CD14-positive monocyte (primary cell): Measurements from ENCODE around the gene TOMM22. TPM values are rescaled to one million over a fixed set of nuclear protein-coding genes. Genes with fewer than 3 reads are reported as not detected.
A peak's percentile ranks its signal among the peaks of the same experiment; 100 is the strongest.

Experiments used
- DNase-seq, 3 donors: peaks; one replicate each; pipeline ENCODE4 v3.0.0-alpha.2; 2011 to 2022
- H2AFZ ChIP-seq: 2 replicates; pipeline ENCODE4 v1.6.0; 2012; ENCODE audit warnings: mild to moderate bottlenecking, low read depth, low read length, inconsistent platforms; ENCODE audit not compliant: insufficient read depth, poor library complexity, severe bottlenecking
- H3K27ac ChIP-seq, 2 donors: 1 replicate in 1 of 2; 2 replicates in 1 of 2; pipeline ENCODE4 v1.5.1; 2012 to 2013; ENCODE audit warnings: low read length in 2 of 2, control low read depth in 1 of 2, inconsistent platforms in 1 of 2, low read depth in 1 of 2, mild to moderate bottlenecking in 1 of 2
- H3K27me3 ChIP-seq, 2 donors: one replicate each; pipeline versions ENCODE4 v1.6.0 to v1.6.1; 2011 to 2013; ENCODE audit warnings: low read length in 2 of 2; ENCODE audit not compliant: control insufficient read depth in 2 of 2, insufficient read depth in 2 of 2
- H3K36me3 ChIP-seq, 2 donors: replicated peaks in 1 of 2; 1 replicate in 1 of 2; 2 replicates in 1 of 2; pipeline versions ENCODE4 v1.5.1 to v1.6.1; 2012 to 2013; ENCODE audit warnings: low read length in 2 of 2, control low read depth in 1 of 2, inconsistent platforms in 1 of 2, mild to moderate bottlenecking in 1 of 2; ENCODE audit not compliant: insufficient read depth in 2 of 2, control insufficient read depth in 1 of 2
- H3K4me1 ChIP-seq, 2 donors: 1 replicate in 1 of 2; 2 replicates in 1 of 2; pipeline versions ENCODE4 v1.5.1 to v1.6.1; 2012 to 2013; ENCODE audit warnings: low read length in 2 of 2, control low read depth in 1 of 2, inconsistent platforms in 1 of 2, mild to moderate bottlenecking in 1 of 2, moderate library complexity in 1 of 2; ENCODE audit not compliant: insufficient read depth in 2 of 2, control insufficient read depth in 1 of 2
- H3K4me2 ChIP-seq: replicated peaks from 2 replicates; pipeline ENCODE3; 2012; ENCODE audit warnings: low read length, moderate library complexity, mild to moderate bottlenecking; ENCODE audit not compliant: poor library complexity, severe bottlenecking; ENCODE audit errors: extremely low read depth
- H3K4me3 ChIP-seq, 3 experiments: fragments of 200-600 bp in 1 of 3; sonication (generic) in 1 of 3; replicated peaks in 1 of 3; 1 replicate in 2 of 3; 2 replicates in 1 of 3; pipeline ENCODE4 v1.5.1; 2011 to 2013; ENCODE audit warnings: low read length in 3 of 3, mild to moderate bottlenecking in 3 of 3, control low read depth in 2 of 3, low read depth in 2 of 3, inconsistent platforms in 1 of 3, moderate library complexity in 1 of 3
- H3K79me2 ChIP-seq: 2 replicates; pipeline ENCODE4 v1.6.0; 2012; ENCODE audit warnings: mild to moderate bottlenecking, control low read depth, inconsistent platforms, low read length, moderate library complexity; ENCODE audit not compliant: insufficient read depth
- H3K9ac ChIP-seq: 2 replicates; pipeline ENCODE4 v1.6.0; 2017; ENCODE audit warnings: low read length, mild to moderate bottlenecking; ENCODE audit not compliant: insufficient read depth, poor library complexity, severe bottlenecking
- H3K9me3 ChIP-seq, 2 donors: replicated peaks in 1 of 2; 1 replicate in 1 of 2; 2 replicates in 1 of 2; pipeline versions ENCODE4 v1.5.1 to v1.6.1; 2012 to 2013; ENCODE audit warnings: low read length in 2 of 2, control low read depth in 1 of 2; ENCODE audit not compliant: control insufficient read depth in 1 of 2, insufficient read depth in 1 of 2
- H4K20me1 ChIP-seq: 2 replicates; pipeline ENCODE4 v1.6.0; 2012; ENCODE audit warnings: mild to moderate bottlenecking, low read length, control low read depth, moderate library complexity; ENCODE audit not compliant: insufficient read depth
- H3K27ac Mint-ChIP-seq, 7 donors: one replicate each; pipeline ENCODE4 v1.8.0; 2020; ENCODE audit warnings: mild to moderate bottlenecking in 7 of 7, mixed read lengths in 7 of 7, moderate library complexity in 6 of 7, inconsistent platforms in 2 of 7
- H3K27me3 Mint-ChIP-seq, 3 donors: one replicate each; pipeline ENCODE4 v1.8.0; 2021 to 2022; ENCODE audit warnings: low read depth in 3 of 3, mild to moderate bottlenecking in 3 of 3, mixed read lengths in 3 of 3, moderate library complexity in 3 of 3, inconsistent platforms in 1 of 3
- H3K36me3 Mint-ChIP-seq, 2 donors: one replicate each; pipeline ENCODE4 v1.8.0; 2020; ENCODE audit warnings: mixed read lengths in 2 of 2, inconsistent platforms in 1 of 2, mild to moderate bottlenecking in 1 of 2
- H3K4me1 Mint-ChIP-seq: one replicate; pipeline ENCODE4 v1.8.0; 2020; ENCODE audit warnings: mild to moderate bottlenecking, mixed read lengths
- H3K4me3 Mint-ChIP-seq, 2 donors: one replicate each; pipeline ENCODE4 v1.8.0; 2020; ENCODE audit warnings: mild to moderate bottlenecking in 2 of 2, mixed read lengths in 2 of 2, moderate library complexity in 1 of 2
- H3K9me3 Mint-ChIP-seq, 7 donors: one replicate each; pipeline ENCODE4 v1.8.0; 2020 to 2022; ENCODE audit warnings: mixed read lengths in 7 of 7, mild to moderate bottlenecking in 6 of 7, moderate library complexity in 6 of 7, inconsistent platforms in 2 of 7
- CTCF ChIP-seq: fragments of 200-600 bp; IDR thresholded peaks from one replicate; pipeline ENCODE4 v1.8.0; 2022; ENCODE audit warnings: antibody characterized with exemption, mild to moderate bottlenecking
- WGBS: methylation state at CpG from one replicate; pipeline ENCODE4 v1.1.5; 2013; ENCODE audit warnings: missing lambda C conversion rate; ENCODE audit not compliant: insufficient coverage; 5-methylcytosine and 5-hydroxymethylcytosine counted together
- intact Hi-C, 2 donors: fragments of 100-400 bp; cut with micrococcal nuclease; formaldehyde crosslinking; loops; one replicate each; pipeline versions ENCODE4 v1.15.0 to v1.15.1; 2023
- polyA plus RNA-seq, 3 donors: library from polyadenylated mRNA; depleted of rRNA in 1 of 3; unstranded in 2 of 3; stranded (reverse) in 1 of 3; fragments of 300-500 nt in 2 of 3; fragments of >200 nt in 1 of 3; fragmentation: Illumina TruSeq in 2 of 3; gene quantifications; 1 replicate in 2 of 3; 2 replicates in 1 of 3; pipeline ENCODE4 v1.2.3, GENCODE V29; 2012 to 2021

TOMM22 gene
- polyA plus RNA-seq, 3 donors, result 31.9 to 71.4 (median 58.0) TPM

GRCh38 chr22:38733724-38734381 lies 52.1 kb downstream of the TOMM22 start:
- Histone ChIP-seq H3K4me3 (no peak overlapping the region), H3K27me3 (no peaks in the 10 kb centered on the region), H2AFZ (no peak overlapping the region), H3K36me3 (peaks cover 77 to 91% of the 10 kb centered on the region in 2 donors), H3K79me2 (peaks cover 5% of the 10 kb centered on the region), H3K4me2 (no peak overlapping the region), H4K20me1 (peaks cover 100% of the 10 kb centered on the region), H3K9me3 (no peaks in the 10 kb centered on the region), H3K9ac (no peak overlapping the region), H3K4me1 (no peaks in the 10 kb centered on the region), H3K27ac (peak overlapping the region; percentile 29 to 45)
- peak overlapping the region in 6 of 7 donors; percentile 64 to 88 (median 68) for H3K27ac Mint-ChIP-seq
- no peaks in the 10 kb centered on the region for H3K9me3 Mint-ChIP-seq
- H3K36me3 Mint-ChIP-seq, result peaks cover 72 to 87% of the 10 kb centered on the region in 2 donors
- H3K4me1 Mint-ChIP-seq, result peaks cover 8% of the 10 kb centered on the region
- 66% methylated on average over 7 of the region's 8 CpGs for WGBS
- H3K4me3 Mint-ChIP-seq, result no peak overlapping the region
- H3K27me3 Mint-ChIP-seq, result peaks cover 0 to 3% (median 0%) of the 10 kb centered on the region in 3 donors
- TF ChIP-seq CTCF, result peak; percentile 62
- intact Hi-C loops, result no loop called here
- no peak for DNase-seq

- peaks cover 0 to 3% (median 0%) of the 10 kb centered on the region in 3 donors for H3K27me3 Mint-ChIP-seq
- peaks cover 11% of the 10 kb centered on the region for H3K79me2 ChIP-seq
- H4K20me1 ChIP-seq, result peaks cover 100% of the 10 kb centered on the region
- intact Hi-C loops, result no loop called here
- H3K4me3 Mint-ChIP-seq, result no peak overlapping the region
- TF ChIP-seq CTCF, result no peak
- H3K9ac ChIP-seq, result no peak overlapping the region
- H3K4me3 ChIP-seq, result no peak overlapping the region
- 88% methylated on average over 11 of the region's 13 CpGs for WGBS
- no peak for DNase-seq
- H3K9me3 Mint-ChIP-seq, result no peaks in the 10 kb centered on the region
- H3K27me3 ChIP-seq, result no peaks in the 10 kb centered on the region
- peaks cover 72 to 87% of the 10 kb centered on the region in 2 donors for H3K36me3 Mint-ChIP-seq
- H3K27ac Mint-ChIP-seq, result peak overlapping the region in 6 of 7 donors; percentile 58 to 80 (median 68)
- no peaks in the 10 kb centered on the region for H3K9me3 ChIP-seq
- H2AFZ ChIP-seq, result no peak overlapping the region
- peaks cover 77 to 91% of the 10 kb centered on the region in 2 donors for H3K36me3 ChIP-seq
- H3K4me1 Mint-ChIP-seq, result peaks cover 8% of the 10 kb centered on the region
- no peaks in the 10 kb centered on the region for H3K4me1 ChIP-seq
- H3K27ac ChIP-seq, result peak overlapping the region; percentile 29 to 45
- no peak overlapping the region for H3K4me2 ChIP-seq
These were observed 52.8 kb downstream of the TOMM22 start for GRCh38 chr22:38734421-38735100.

Other genes starting within 250 kb of the TOMM22 start
- not detected for gene KCNJ4, start 226.8 kb upstream of the TOMM22 start, polyA plus RNA-seq
- gene KDELR3, start 213.9 kb upstream of the TOMM22 start, polyA plus RNA-seq, result not detected
- 100 to 1,000 TPM in 1 of 3 donors, 10 to 100 TPM in 2; 31.4 to 434 (median 36.3) TPM for gene DDX17, start 175.6 kb upstream of the TOMM22 start, polyA plus RNA-seq
- not detected for gene DMC1, start 111.8 kb upstream of the TOMM22 start, polyA plus RNA-seq
- not detected for gene FAM227A, start 25.6 kb upstream of the TOMM22 start, polyA plus RNA-seq
- gene CBY1, start 25.3 kb upstream of the TOMM22 start, polyA plus RNA-seq, result 1 to 10 TPM; 1.1 to 4.1 (median 1.7) TPM
- gene JOSD1, start 19.0 kb downstream of the TOMM22 start, polyA plus RNA-seq, result 10 to 100 TPM in 1 of 3 donors, 1 to 10 TPM in 2; 7.1 to 83.5 (median 7.2) TPM
- 10 to 100 TPM in 2 of 3 donors, 1 to 10 TPM in 1; 6.7 to 41.4 (median 12.7) TPM for gene GTPBP1, start 24.0 kb downstream of the TOMM22 start, polyA plus RNA-seq
- 100 to 1,000 TPM in 1 of 3 donors, 10 to 100 TPM in 2; 95.8 to 159 (median 97.8) TPM for gene SUN2, start 74.0 kb downstream of the TOMM22 start, polyA plus RNA-seq
- 1 to 10 TPM; 8.9 to 9.3 (median 9.0) TPM for gene DNAL4, start 112.2 kb downstream of the TOMM22 start, polyA plus RNA-seq
- gene NPTXR, start 162.1 kb downstream of the TOMM22 start, polyA plus RNA-seq, result under 1 TPM in 1 of 3 donors, not detected in 2; 0.04 TPM
- 10 to 100 TPM in 1 of 3 donors, 1 to 10 TPM in 2; 2.1 to 26.7 (median 5.0) TPM for gene CBX6, start 190.3 kb downstream of the TOMM22 start, polyA plus RNA-seq